HG03571 (cell line): ENCODE results near the gene SLC22A5.
A peak's percentile ranks its signal among the peaks of the same experiment; 100 is the strongest.
"Not testable (repeated sequence)": the region's sequence is repeated elsewhere in the genome, so short reads cannot be mapped to it uniquely, and the experiment has no call there.

Experiments
- ATAC-seq: cut with Tn5 transposase; IDR thresholded peaks from one replicate; pipeline ENCODE4 v1.9.1; 2021; ENCODE audit not compliant: unreplicated experiment

SLC22A5 gene

GRCh38 chr5:132387640-132388117 lies 18.2 kb downstream of the SLC22A5 start:
- ATAC-seq, result no peak

GRCh38 chr5:132388244-132389050 lies 18.9 kb downstream of the SLC22A5 start:
- no peak for ATAC-seq

- ATAC-seq, result no peak
Observed at GRCh38 chr5:132389051-132389331, 19.5 kb downstream of the SLC22A5 start.

GRCh38 chr5:132389585-132390286 lies 20.2 kb downstream of the SLC22A5 start:
- no peak for ATAC-seq

DNA sequence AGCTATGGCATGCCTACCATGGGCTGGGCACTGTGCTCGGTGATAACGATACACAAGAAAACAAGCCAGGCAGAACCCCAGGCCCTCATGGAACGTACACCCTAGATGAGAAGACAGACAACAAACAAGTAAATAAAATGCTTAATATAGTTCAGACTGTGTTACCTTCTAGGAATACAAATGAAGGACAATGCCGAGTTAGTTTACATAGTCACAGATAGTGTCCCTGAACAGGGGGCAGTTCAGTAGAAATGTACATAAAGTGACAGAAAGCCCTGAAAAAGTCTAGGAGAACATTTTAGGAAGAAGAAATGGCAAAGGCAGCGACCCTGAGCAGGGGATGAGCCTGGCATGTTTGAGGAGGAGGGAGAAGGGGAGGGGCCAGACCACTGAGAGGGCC lies 21.7 kb downstream of the SLC22A5 start:
- no peak for ATAC-seq

- no peak for ATAC-seq
Observed at GRCh38 chr5:132391870-132392269, 22.4 kb downstream of the SLC22A5 start.

GRCh38 chr5:132392411-132392810 lies 22.9 kb downstream of the SLC22A5 start:
- ATAC-seq, result no peak

- no peak for ATAC-seq
Observed at GRCh38 chr5:132392978-132393825, 23.7 kb downstream of the SLC22A5 start.

DNA sequence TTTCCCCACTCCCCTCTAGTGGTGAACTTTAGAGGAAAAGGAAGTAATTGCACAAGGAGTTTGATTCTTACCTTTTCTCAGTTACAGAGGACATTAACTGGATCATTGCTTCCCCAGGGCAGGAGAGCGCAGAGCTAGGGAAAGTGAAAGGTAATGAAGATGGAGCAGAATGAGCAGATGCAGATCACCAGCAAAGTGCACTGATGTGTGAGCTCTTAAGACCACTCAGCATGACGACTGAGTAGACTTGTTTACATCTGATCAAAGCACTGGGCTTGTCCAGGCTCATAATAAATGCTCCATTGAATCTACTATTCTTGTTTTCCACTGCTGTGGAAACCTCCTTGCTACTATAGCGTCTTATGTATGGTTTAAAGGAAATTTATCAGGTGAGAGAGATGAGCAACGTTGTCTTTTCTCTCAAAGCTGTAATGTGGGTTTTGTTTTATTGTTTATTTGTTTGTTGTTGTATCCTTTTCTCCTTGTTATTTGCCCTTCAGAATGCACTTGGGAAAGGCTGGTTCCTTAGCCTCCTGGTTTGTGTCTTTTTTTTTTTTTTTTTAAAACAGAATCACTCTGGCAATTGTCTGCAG lies 25.3 kb downstream of the SLC22A5 start:
- ATAC-seq, result peak; percentile 80

DNA sequence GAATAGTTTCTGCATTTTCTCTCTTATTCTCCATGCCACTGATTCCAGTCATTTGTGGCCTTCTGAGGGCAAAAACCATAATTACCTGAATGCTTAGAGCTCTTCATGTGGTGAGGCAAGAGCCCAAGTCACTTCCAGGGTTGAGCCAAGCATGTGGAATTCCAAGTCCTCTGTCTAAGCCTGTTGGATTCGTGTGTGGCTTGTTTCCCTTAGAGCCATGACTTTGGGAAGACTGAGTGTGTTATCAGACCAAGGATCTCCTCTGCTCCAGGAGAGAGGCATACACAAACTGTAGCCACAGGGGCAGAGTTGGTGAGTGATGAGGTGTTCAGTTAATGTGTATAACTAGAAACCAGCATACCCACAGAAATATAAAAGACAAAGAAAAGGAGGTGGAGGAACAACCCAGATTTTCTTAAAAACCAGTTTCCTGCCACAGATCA lies 27.1 kb downstream of the SLC22A5 start:
- no peak for ATAC-seq

GRCh38 chr5:132397224-132397623 lies 27.7 kb downstream of the SLC22A5 start:
- ATAC-seq, result no peak

DNA sequence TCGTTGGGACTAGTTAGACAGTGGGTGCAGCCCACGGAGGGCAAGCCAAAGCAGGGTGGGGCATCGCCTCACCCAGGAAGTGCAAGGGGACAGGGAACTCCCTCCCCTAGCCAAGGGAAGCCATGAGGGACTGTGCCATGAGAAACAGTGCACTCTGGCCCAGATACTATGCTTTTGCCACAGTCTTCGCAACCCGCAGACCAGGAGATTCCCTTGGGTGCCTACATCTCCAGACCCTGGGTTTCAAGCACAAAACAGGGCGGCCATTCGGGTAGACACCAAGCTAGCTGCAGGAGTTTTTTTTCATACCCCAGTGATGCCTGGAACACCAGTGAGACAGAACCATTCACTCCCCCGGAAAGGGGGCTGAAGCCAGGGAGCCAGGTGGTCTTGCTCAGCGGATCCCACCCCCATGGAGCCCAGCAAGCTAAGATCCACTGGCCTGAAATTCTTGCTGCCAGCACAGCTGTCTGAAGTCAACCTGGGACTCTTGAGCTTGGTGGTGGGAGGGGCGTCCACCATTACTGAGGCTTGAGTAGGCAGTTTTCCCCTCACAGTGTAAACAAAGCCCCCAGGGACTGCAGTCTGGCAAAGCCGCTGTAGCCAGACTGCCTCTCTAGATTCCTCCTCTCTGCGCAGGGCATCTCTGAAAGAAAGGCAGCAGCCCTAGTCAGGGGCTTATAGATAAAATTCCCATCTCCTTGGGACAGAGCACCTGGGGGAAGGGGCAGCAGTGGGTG lies 28.6 kb downstream of the SLC22A5 start:
- ATAC-seq, result not testable (repeated sequence)

DNA sequence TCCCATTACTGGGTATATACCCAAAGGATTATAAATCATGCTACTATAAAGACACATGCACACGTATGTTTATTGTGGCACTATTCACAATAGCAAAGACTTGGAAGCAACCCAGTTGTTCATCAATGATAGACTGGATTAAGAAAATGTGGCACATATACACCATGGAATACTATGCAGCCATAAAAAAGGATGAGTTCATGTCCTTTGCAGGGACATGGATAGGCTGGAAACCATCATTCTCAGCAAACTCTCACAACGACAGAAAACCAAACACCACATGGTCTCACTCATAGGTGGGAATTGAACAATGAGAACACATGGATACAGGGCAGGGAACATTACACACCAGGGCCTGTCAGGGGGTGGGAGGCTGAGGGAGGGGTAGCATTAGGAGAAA lies 34.5 kb downstream of the SLC22A5 start:
- not testable (repeated sequence) for ATAC-seq

DNA sequence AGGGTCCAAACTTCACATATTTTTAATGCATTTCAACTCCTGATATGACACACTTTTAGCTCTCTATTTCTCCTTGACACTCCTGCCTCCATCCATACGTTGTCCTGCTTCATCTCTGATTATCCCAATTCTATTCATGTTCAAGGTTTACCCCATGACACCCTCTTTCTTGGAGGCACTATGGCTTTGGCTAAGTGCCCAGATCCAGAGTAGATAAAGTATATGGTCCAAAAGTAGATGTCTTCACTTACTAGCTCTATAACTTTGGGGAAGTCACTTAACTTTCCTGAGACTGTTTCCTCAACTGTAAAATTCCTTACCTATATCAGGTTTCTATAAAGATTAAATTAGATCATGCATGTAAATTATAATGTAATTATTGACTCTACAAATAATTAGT lies 36.1 kb downstream of the SLC22A5 start:
- no peak for ATAC-seq

- ATAC-seq, result no peak
Observed at GRCh38 chr5:132406144-132406783, 36.8 kb downstream of the SLC22A5 start.

GRCh38 chr5:132407970-132408369 lies 38.5 kb downstream of the SLC22A5 start:
- no peak for ATAC-seq

- ATAC-seq, result no peak
Observed at GRCh38 chr5:132408456-132408855, 38.9 kb downstream of the SLC22A5 start.

GRCh38 chr5:132408965-132409364 lies 39.5 kb downstream of the SLC22A5 start:
- ATAC-seq, result no peak

DNA sequence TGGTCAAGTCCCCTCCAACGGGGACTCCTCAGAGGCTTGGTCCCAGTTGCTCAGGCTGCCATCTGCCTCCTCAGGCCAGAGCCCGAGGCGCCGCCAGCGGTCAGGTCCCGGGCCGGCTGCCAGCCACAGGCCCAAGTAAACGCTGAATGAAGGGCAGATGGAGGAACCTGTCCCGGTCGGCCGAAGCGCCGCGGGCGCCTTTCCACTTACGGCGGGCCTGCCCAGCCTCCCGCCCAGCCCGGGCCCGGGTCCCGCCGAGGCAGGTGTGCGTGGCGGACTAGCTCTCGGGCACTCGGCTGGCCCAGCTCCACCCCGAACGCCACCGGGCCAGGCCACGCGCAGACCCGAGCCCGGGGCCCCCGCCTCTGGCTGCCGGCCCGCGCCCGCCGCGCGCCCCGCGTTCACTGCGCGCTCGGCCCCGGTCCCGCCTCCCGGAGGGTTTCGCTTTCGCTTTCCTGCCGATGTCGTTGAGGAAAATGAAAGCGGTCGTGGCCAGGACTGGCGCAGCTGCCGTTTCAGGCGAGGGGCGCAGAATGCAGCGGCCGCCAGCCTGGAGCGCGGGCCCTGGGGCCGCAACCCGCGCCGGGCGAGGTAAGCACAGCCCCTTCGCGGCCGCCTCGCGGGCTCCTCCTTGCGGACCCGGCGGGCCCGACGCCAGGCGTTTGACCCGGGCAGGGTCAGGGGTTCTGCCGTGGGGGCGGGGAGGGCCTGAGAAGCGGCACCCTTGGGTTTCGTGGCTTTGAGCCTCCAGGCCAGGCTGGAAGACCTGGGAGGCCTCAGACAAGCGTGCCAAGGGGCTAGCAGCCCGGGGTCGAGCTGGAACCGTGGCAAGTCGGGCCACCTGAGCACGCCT lies 41.2 kb downstream of the SLC22A5 start:
- ATAC-seq, result peak; percentile 66
